Subcutaneous adipose tissue (tissue), 4 donors: Measurements from ENCODE around the gene CD163L1. TPM values are rescaled to one million over a fixed set of nuclear protein-coding genes. Genes with fewer than 3 reads are reported as not detected.

Experiments used
- total RNA-seq, 4 donors: library from RNA; depleted of rRNA; stranded (reverse); fragments of >200 nt; gene quantifications; one replicate each; pipeline ENCODE4 v1.1.0, GENCODE V29; 2016
- TF ChIP-seq, protein P1 (sequence below): fragments of 450-650 bp; IDR thresholded peaks from one replicate; pipeline ENCODE4 v1.5.1; 2016; ENCODE audit warnings: low read depth, mild to moderate bottlenecking, control low read depth, antibody characterized with exemption, moderate library complexity

CD163L1 gene
- total RNA-seq, 4 donors from 2014 or later, result 1.7 to 8.2 (median 5.0) TPM

DNA sequence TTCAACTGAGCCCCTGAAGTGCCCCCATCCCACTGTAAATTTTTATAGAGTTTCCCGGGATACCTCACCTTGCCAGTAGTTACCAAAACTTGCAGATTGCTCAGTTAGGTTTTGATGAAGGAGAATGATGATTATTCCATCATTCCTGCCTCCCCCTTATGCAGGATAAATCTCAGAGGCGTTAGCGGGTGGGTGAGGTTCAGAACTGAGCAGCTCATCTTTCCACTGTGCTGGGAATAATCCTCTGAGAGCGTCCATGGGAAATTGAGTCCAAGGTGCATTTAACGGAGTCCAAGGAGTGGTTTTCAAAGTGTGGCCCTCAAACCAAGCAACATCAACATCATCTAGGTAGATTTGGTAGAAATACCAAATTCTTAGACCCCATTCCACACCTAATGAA is 121.4 kb downstream of the CD163L1 start:
- TF ChIP-seq, protein P1, sequence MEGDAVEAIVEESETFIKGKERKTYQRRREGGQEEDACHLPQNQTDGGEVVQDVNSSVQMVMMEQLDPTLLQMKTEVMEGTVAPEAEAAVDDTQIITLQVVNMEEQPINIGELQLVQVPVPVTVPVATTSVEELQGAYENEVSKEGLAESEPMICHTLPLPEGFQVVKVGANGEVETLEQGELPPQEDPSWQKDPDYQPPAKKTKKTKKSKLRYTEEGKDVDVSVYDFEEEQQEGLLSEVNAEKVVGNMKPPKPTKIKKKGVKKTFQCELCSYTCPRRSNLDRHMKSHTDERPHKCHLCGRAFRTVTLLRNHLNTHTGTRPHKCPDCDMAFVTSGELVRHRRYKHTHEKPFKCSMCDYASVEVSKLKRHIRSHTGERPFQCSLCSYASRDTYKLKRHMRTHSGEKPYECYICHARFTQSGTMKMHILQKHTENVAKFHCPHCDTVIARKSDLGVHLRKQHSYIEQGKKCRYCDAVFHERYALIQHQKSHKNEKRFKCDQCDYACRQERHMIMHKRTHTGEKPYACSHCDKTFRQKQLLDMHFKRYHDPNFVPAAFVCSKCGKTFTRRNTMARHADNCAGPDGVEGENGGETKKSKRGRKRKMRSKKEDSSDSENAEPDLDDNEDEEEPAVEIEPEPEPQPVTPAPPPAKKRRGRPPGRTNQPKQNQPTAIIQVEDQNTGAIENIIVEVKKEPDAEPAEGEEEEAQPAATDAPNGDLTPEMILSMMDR, result no peak

DNA sequence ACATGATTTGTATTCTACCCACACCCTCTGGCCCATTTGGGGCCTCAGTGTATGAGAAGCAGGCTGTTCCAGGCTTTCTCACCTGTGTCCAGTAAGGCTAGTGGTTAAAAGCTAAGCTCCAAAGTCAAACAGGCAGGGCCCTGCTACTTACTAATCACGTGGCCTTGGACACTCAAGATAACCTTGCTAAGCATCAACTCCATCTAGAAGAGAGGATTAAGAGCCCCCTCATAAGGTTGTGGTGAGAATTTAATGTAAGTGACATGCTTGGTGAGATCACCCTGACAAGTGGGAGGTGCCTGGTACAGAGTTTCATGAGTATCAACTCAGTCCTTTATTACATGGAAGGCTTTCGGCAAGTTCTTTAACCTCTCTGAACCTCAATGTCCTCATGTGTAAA is 122.3 kb downstream of the CD163L1 start:
- TF ChIP-seq, protein P1, result no peak

DNA sequence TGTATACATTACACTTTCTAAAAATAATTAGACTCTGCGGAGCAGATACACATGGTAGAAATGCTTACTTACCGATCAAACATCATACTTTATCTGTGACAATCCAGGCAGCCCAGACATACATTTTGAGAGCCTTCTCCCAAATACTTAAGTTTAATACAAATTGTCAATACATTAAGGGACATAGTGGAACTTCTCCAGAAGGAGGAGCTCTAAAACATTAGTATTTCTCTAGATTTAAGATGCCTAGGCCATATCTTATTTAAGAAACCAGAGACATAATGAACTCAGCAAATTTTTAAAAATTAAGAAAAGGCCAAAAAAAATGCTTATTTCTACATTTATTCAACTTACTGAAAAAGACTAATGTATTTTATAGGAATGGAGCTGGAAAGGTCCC is 124.0 kb downstream of the CD163L1 start:
- TF ChIP-seq, protein P1, result no peak

DNA sequence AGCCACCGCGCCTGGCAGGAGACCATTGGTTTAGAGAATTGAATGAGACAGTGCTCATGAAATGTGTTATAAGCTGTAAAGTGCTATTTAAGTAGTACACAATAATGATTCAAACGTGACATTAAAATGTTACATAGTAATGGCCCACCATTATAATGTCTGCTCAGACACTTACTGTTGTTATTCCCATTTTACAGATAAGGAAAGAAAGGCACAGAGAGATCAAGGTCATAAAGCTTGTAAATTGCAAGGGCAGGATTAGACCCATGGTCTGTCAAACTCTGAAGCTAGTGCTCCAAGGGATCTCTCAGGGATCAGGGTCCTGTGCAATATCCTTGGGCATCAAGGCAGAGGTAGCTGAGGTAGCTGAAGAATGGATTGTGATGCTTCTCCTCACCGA is 133.9 kb downstream of the CD163L1 start:
- TF ChIP-seq, protein P1, result no peak

Other genes with a start within 250 kb of the CD163L1 start
- not detected for gene ACSM4, start 140.1 kb downstream of the CD163L1 start, total RNA-seq
- gene CD163, start 59.6 kb upstream of the CD163L1 start, total RNA-seq, result 1,000 to 10,000 TPM in 1 of 4 donors, 100 to 1,000 TPM in 3; 259 to 1,297 (median 643) TPM
- gene APOBEC1, start 221.8 kb upstream of the CD163L1 start, total RNA-seq, result not detected